DOHH2 (cell line): ENCODE measurements around the gene PCSK7.

Experiments
- H3F3A ChIP-seq: fragments of 200-600 bp; sonication (generic), shearing (Covaris generic); 2 replicates; pipeline ENCODE4 v1.6.0; 2016; ENCODE audit warnings: antibody characterized with exemption, mild to moderate bottlenecking; ENCODE audit not compliant: control insufficient read depth, insufficient read depth
- H3K27ac ChIP-seq: fragments of 200-600 bp; sonication (generic); 2 replicates; pipeline ENCODE4 v1.5.1; 2014; ENCODE audit warnings: low read depth, mild to moderate bottlenecking, low read length, moderate library complexity
- H3K27me3 ChIP-seq: fragments of 200-600 bp; sonication (generic); 2 replicates; pipeline ENCODE4 v1.6.1; 2014; ENCODE audit warnings: mild to moderate bottlenecking, low read length, mixed read lengths; ENCODE audit not compliant: control insufficient read depth
- H3K36me3 ChIP-seq: fragments of 200-600 bp; sonication (generic); 2 replicates; pipeline ENCODE4 v1.6.1; 2014; ENCODE audit warnings: mild to moderate bottlenecking, low read length, moderate library complexity, mixed read lengths; ENCODE audit not compliant: control insufficient read depth
- H3K4me1 ChIP-seq: fragments of 200-600 bp; sonication (generic); 2 replicates; pipeline ENCODE4 v1.6.1; 2014; ENCODE audit warnings: mild to moderate bottlenecking, low read length, mixed read lengths; ENCODE audit not compliant: control insufficient read depth
- H3K4me2 ChIP-seq: fragments of 200-600 bp; sonication (generic); 2 replicates; pipeline ENCODE4 v1.6.0; 2014; ENCODE audit warnings: mild to moderate bottlenecking, low read length, moderate library complexity
- H3K4me3 ChIP-seq: fragments of 200-600 bp; sonication (generic); 2 replicates; pipeline ENCODE4 v1.5.1; 2014; ENCODE audit warnings: mild to moderate bottlenecking, low read length, mixed read lengths
- H3K79me2 ChIP-seq: fragments of 200-600 bp; sonication (generic); 2 replicates; pipeline ENCODE4 v1.6.1; 2014; ENCODE audit warnings: mild to moderate bottlenecking, low read length, mixed read lengths; ENCODE audit not compliant: control insufficient read depth
- H3K9me2 ChIP-seq: fragments of 200-600 bp; sonication (generic); replicated peaks from 2 replicates; pipeline ENCODE4 v1.6.1; 2014; ENCODE audit warnings: mild to moderate bottlenecking, low read length, mixed read lengths; ENCODE audit not compliant: control insufficient read depth
- H3K9me3 ChIP-seq: fragments of 200-600 bp; sonication (generic); 2 replicates; pipeline ENCODE4 v1.6.1; 2014; ENCODE audit warnings: antibody characterized with exemption, low read length, mixed read lengths; ENCODE audit not compliant: control insufficient read depth, insufficient read depth
- H4K20me1 ChIP-seq: fragments of 200-600 bp; sonication (generic); 2 replicates; pipeline ENCODE4 v1.6.0; 2014; ENCODE audit warnings: low read depth, mild to moderate bottlenecking, antibody characterized with exemption, low read length, moderate library complexity; ENCODE audit not compliant: control insufficient read depth, insufficient read depth
- CTCF ChIP-seq: fragments of 200-600 bp; sonication (generic); IDR thresholded peaks from one replicate; pipeline ENCODE4 v1.5.1; 2014; ENCODE audit warnings: antibody characterized with exemption, mild to moderate bottlenecking, low read depth, low read length; ENCODE audit not compliant: poor library complexity, severe bottlenecking
- EZH2phosphoT487 ChIP-seq: fragments of 200-600 bp; sonication (generic); IDR thresholded peaks from 2 replicates; pipeline ENCODE4 v1.6.1; 2017; ENCODE audit warnings: borderline replicate concordance, mild to moderate bottlenecking, antibody characterized with exemption, low read length, moderate library complexity, mixed read lengths

PCSK7 gene

GRCh38 chr11:117179048-117179999 lies 52.5 kb downstream of the PCSK7 start:
- no peaks in the 10 kb centered on the region for H3K9me3 ChIP-seq
- H3K4me3 ChIP-seq, result peak overlapping the region; percentile 97
- peaks cover 6% of the 10 kb centered on the region; the same call in 1 of the 2 replicates for H3F3A ChIP-seq
- TF ChIP-seq CTCF (no peak), EZH2phosphoT487 (no peak)
- peak overlapping the region; percentile 33 for H3K27ac ChIP-seq
- peaks cover 3% of the 10 kb centered on the region; the same call in 1 of the 2 replicates for H3K79me2 ChIP-seq
- H3K4me2 ChIP-seq, result peak overlapping the region; percentile 98
- H3K9me2 ChIP-seq, result no peaks in the 10 kb centered on the region
- no peaks in the 10 kb centered on the region for H3K27me3 ChIP-seq
- H3K4me1 ChIP-seq, result peaks cover 34% of the 10 kb centered on the region
- H3K36me3 ChIP-seq, result 0 out of 2 replicates have a peak, but pooled peaks cover 8% of the 10 kb centered on the region
- no peaks in the 10 kb centered on the region for H4K20me1 ChIP-seq

- H3K9me3 ChIP-seq, result no peaks in the 10 kb centered on the region
- H3K36me3 ChIP-seq, result 0 out of 2 replicates have a peak, but pooled peaks cover 8% of the 10 kb centered on the region
- H3K79me2 ChIP-seq, result peaks cover 3% of the 10 kb centered on the region; the same call in 1 of the 2 replicates
- peak within 1 kb of the TSS; percentile 33 for H3K27ac ChIP-seq
- peaks cover 7% of the 10 kb centered on the region for H3F3A ChIP-seq
- no peaks in the 10 kb centered on the region for H3K27me3 ChIP-seq
- H3K9me2 ChIP-seq, result no peaks in the 10 kb centered on the region
- H3K4me2 ChIP-seq, result peak within 1 kb of the TSS; percentile 98
- no peaks in the 10 kb centered on the region for H4K20me1 ChIP-seq
- H3K4me1 ChIP-seq, result peaks cover 34% of the 10 kb centered on the region
- TF ChIP-seq EZH2phosphoT487 (no peak), CTCF (no peak)
- H3K4me3 ChIP-seq, result peak within 1 kb of the TSS; percentile 97
Measured at GRCh38 chr11:117178210-117179034, 53.5 kb downstream of the PCSK7 start, which contains the start of gene SIDT2. Gene SIDT2 (plus strand): TSS chr11:117178743. CDS start chr11:117179264, 521 bp downstream.

- no peaks in the 10 kb centered on the region for H4K20me1 ChIP-seq
- H3K27me3 ChIP-seq, result no peaks in the 10 kb centered on the region
- peak overlapping the region; percentile 98 for H3K4me2 ChIP-seq
- peak overlapping the region; percentile 97 for H3K4me3 ChIP-seq
- TF ChIP-seq CTCF, result no peak
- no peak for TF ChIP-seq EZH2phosphoT487
- no peaks in the 10 kb centered on the region for H3K9me2 ChIP-seq
- no peaks in the 10 kb centered on the region for H3K9me3 ChIP-seq
- H3K4me1 ChIP-seq, result peaks cover 34% of the 10 kb centered on the region
- peaks cover 8% of the 10 kb centered on the region for H3F3A ChIP-seq
- H3K79me2 ChIP-seq, result peaks cover 3% of the 10 kb centered on the region; the same call in 1 of the 2 replicates
- 0 out of 2 replicates have a peak overlapping the region, but pooled peaks have one; percentile 5 for H3K27ac ChIP-seq
- H3K36me3 ChIP-seq, result 0 out of 2 replicates have a peak, but pooled peaks cover 7% of the 10 kb centered on the region
Measured at GRCh38 chr11:117177534-117178209, 54.2 kb downstream of the PCSK7 start.
